Osteoblast (primary cell): Measurements from ENCODE around the gene FAM228B. TPM values are rescaled to one million over a fixed set of nuclear protein-coding genes. Genes with fewer than 3 reads are reported as not detected.

ENCODE experiments used
- DNase-seq: peaks from one replicate; pipeline ENCODE4 v3.0.0; 2011; ENCODE audit warnings: low spot score, mixed read lengths; ENCODE audit not compliant: insufficient read length; ENCODE audit errors: missing footprints
- H2AFZ ChIP-seq: 2 replicates; pipeline ENCODE4 v1.6.0; 2011; ENCODE audit warnings: mild to moderate bottlenecking, low read length
- H3K27ac ChIP-seq: 2 replicates; pipeline ENCODE4 v1.5.1; 2011; ENCODE audit warnings: mild to moderate bottlenecking, low read depth, low read length, moderate library complexity
- H3K27me3 ChIP-seq: 2 replicates; pipeline ENCODE4 v1.6.0; 2012; ENCODE audit warnings: mild to moderate bottlenecking, control low read depth, inconsistent platforms, low read length, moderate library complexity; ENCODE audit not compliant: insufficient read depth
- H3K36me3 ChIP-seq: 2 replicates; pipeline ENCODE4 v1.5.1; 2011; ENCODE audit warnings: mild to moderate bottlenecking, low read length, control low read depth, moderate library complexity; ENCODE audit not compliant: insufficient read depth
- H3K4me1 ChIP-seq: 2 replicates; pipeline ENCODE4 v1.5.1; 2011; ENCODE audit warnings: mild to moderate bottlenecking, low read length, control low read depth, moderate library complexity; ENCODE audit not compliant: insufficient read depth
- H3K4me2 ChIP-seq: 2 replicates; pipeline ENCODE4 v1.6.0; 2011; ENCODE audit warnings: mild to moderate bottlenecking, low read length; ENCODE audit not compliant: insufficient read depth
- H3K4me3 ChIP-seq: fragments of 200-600 bp; sonication (generic); 3 replicates; pipeline ENCODE4 v1.5.1; 2012; ENCODE audit warnings: mild to moderate bottlenecking, low read length, inconsistent platforms; ENCODE audit not compliant: insufficient read depth
- H3K79me2 ChIP-seq: 2 replicates; pipeline ENCODE4 v1.6.0; 2012; ENCODE audit warnings: mild to moderate bottlenecking, low read length, control low read depth, inconsistent platforms; ENCODE audit not compliant: insufficient read depth
- H3K9me3 ChIP-seq: 2 replicates; pipeline ENCODE4 v1.5.1; 2011; ENCODE audit warnings: low read depth, low read length, control low read depth
- H4K20me1 ChIP-seq: 2 replicates; pipeline ENCODE4 v1.6.0; 2012; ENCODE audit warnings: mild to moderate bottlenecking, low read length, control low read depth; ENCODE audit not compliant: insufficient read depth
- CTCF ChIP-seq: IDR thresholded peaks from 2 replicates; pipeline ENCODE4 v1.5.1; 2011; ENCODE audit warnings: mild to moderate bottlenecking, low read depth, low read length, moderate library complexity; ENCODE audit errors: extremely low read depth
- total RNA-seq: library from RNA; depleted of rRNA; stranded (reverse); fragments of >200 nt; gene quantifications from 2 replicates; pipeline ENCODE4 v1.2.3, GENCODE V29; 2012

FAM228B gene
- total RNA-seq, 1 donor = 11.6 TPM

DNA sequence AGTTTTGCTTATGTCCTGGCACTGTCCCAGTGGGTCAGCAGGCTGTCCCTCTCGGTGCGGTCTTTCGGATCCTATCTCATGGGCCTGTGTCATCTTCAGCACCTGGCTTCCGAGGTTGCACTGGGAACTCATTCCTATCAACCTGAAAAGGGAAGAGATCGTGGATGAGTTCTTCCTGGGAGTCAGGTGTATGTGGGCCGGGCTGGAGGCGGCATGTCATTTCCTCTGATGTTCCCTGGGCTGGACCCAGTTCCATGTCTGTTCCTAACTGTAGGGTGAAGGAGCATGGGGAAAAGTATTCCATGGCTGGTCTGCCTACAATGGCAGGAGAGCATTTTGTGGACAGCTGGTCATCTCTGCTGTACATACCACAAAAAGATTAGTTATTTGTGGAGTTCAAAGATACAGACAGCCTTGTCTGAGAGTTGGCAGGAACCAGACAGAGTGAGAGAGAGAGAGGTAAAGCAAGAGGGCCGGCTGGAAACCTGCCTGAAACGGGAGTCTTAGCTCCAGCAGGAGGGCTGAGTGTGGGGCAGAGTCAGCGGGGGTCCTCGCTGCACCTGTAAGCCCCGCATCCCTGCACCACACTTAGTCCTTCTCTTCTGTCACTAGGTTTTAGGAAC, 76.8 kb downstream of the FAM228B start:
- H3K27ac ChIP-seq = no peak overlapping the region
- TF ChIP-seq CTCF = no peak
- no peak overlapping the region for H2AFZ ChIP-seq
- no peaks in the 10 kb centered on the region for H4K20me1 ChIP-seq
- no peak overlapping the region for H3K4me3 ChIP-seq
- no peak overlapping the region for H3K4me2 ChIP-seq
- peaks cover 9% of the 10 kb centered on the region for H3K36me3 ChIP-seq
- no peaks in the 10 kb centered on the region for H3K27me3 ChIP-seq
- H3K79me2 ChIP-seq = no peaks in the 10 kb centered on the region
- H3K9me3 ChIP-seq = no peaks in the 10 kb centered on the region
- no peak for DNase-seq
- H3K4me1 ChIP-seq = no peaks in the 10 kb centered on the region

GRCh38 chr2:24200799-24201198, 77.5 kb downstream of the FAM228B start:
- Histone ChIP-seq H2AFZ (no peak overlapping the region), H3K4me1 (no peaks in the 10 kb centered on the region), H3K27me3 (no peaks in the 10 kb centered on the region), H3K4me2 (no peak overlapping the region), H3K27ac (no peak overlapping the region), H3K9me3 (no peaks in the 10 kb centered on the region), H4K20me1 (no peaks in the 10 kb centered on the region), H3K36me3 (peaks cover 9% of the 10 kb centered on the region), H3K4me3 (no peak overlapping the region), H3K79me2 (no peaks in the 10 kb centered on the region)
- DNase-seq = no peak
- TF ChIP-seq CTCF = no peak

- Histone ChIP-seq H3K27ac (no peak overlapping the region), H3K79me2 (no peaks in the 10 kb centered on the region), H3K4me1 (no peaks in the 10 kb centered on the region), H3K9me3 (no peaks in the 10 kb centered on the region), H4K20me1 (no peaks in the 10 kb centered on the region), H2AFZ (no peak overlapping the region), H3K27me3 (no peaks in the 10 kb centered on the region), H3K4me3 (no peak overlapping the region), H3K4me2 (no peak overlapping the region), H3K36me3 (peaks cover 9% of the 10 kb centered on the region)
- no peak for TF ChIP-seq CTCF
- DNase-seq = no peak
Observed at GRCh38 chr2:24203029-24203786, 79.9 kb downstream of the FAM228B start.

DNA sequence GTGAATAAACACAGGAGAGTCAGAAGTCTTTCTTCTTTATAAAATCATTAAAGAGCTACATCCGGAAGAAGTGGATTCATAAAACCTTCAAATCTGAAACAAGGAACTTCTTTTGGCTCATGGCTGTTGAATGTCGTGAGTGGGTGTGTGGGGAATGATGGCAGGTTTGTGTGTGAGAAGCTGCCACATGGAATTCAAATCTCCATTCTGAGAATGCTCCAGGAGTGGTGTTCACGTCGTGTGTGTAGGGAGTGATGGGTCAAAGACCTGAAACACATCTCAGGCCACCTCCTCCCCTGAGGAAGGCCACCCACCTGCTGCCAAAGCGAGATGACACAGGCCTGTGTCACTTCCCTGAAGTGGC, 80.5 kb downstream of the FAM228B start:
- DNase-seq = no peak
- no peaks in the 10 kb centered on the region for H3K4me1 ChIP-seq
- TF ChIP-seq CTCF = no peak

More for the DNA sequence above, 80.5 kb downstream of the FAM228B start:
- Histone ChIP-seq H3K79me2 (no peaks in the 10 kb centered on the region), H3K36me3 (peaks cover 9% of the 10 kb centered on the region), H3K4me3 (no peak overlapping the region), H4K20me1 (no peaks in the 10 kb centered on the region), H3K4me2 (no peak overlapping the region), H3K27me3 (no peaks in the 10 kb centered on the region), H3K27ac (no peak overlapping the region), H2AFZ (no peak overlapping the region), H3K9me3 (no peaks in the 10 kb centered on the region)
